Measurements from ENCODE around the gene B2M.
A peak's percentile ranks its signal among the peaks of the same experiment; 100 is the strongest.
"Not testable (repeated sequence)": the region's sequence is repeated elsewhere in the genome, so short reads cannot be mapped to it uniquely, and the experiment has no call there.

B2M gene

GRCh38 chr15:44726568-44727484 is 15.5 kb downstream of the B2M start:
- no peak for TF ChIP-seq CTCF (IDR thresholded peaks at IDR 0.05; ENCODE audit: low read depth, low read length)
- no peak overlapping the region for H3K4me3 ChIP-seq (replicated peaks in 1 of 2; ENCODE audit: low read depth in 2 of 2, low read length in 2 of 2)

GRCh38 chr15:44727485-44728231 is 16.3 kb downstream of the B2M start:
- no peak overlapping the region for H3K4me3 ChIP-seq (replicated peaks in 1 of 2; ENCODE audit: low read depth in 2 of 2, low read length in 2 of 2)
- DNase-seq (ENCODE audit: low read depth in 2 of 2) = peak in 1 of 2 donors; percentile 9
- TF ChIP-seq CTCF (IDR thresholded peaks at IDR 0.05; ENCODE audit: low read depth, low read length) = no peak

More at GRCh38 chr15:44726568-44727484, 15.5 kb downstream of the B2M start:
- DNase-seq (ENCODE audit: low read depth in 2 of 2) = peak; percentile 93 to 95

GRCh38 chr15:44728232-44728575 is 16.9 kb downstream of the B2M start:
- DNase-seq (ENCODE audit: low read depth in 2 of 2) = not testable (repeated sequence)
- H3K4me3 ChIP-seq (replicated peaks in 1 of 2; ENCODE audit: low read depth in 2 of 2, low read length in 2 of 2) = peak overlapping the region; percentile 6 to 93

- peak overlapping the region; percentile 82 to 93 for H3K4me3 ChIP-seq (replicated peaks in 1 of 2; ENCODE audit: low read depth in 2 of 2, low read length in 2 of 2)
- no peak for TF ChIP-seq CTCF (IDR thresholded peaks at IDR 0.05; ENCODE audit: low read depth, low read length)
Observed at GRCh38 chr15:44728576-44729407, 17.5 kb downstream of the B2M start.

GRCh38 chr15:44729408-44730127 is 18.3 kb downstream of the B2M start:
- peak; percentile 27 to 43 for DNase-seq (ENCODE audit: low read depth in 2 of 2)
- TF ChIP-seq CTCF (IDR thresholded peaks at IDR 0.05; ENCODE audit: low read depth, low read length) = no peak

More at GRCh38 chr15:44728576-44729407, 17.5 kb downstream of the B2M start:
- peak; percentile 99 for DNase-seq (ENCODE audit: low read depth in 2 of 2)

GRCh38 chr15:44734839-44735481 is 23.6 kb downstream of the B2M start:
- no peak overlapping the region for H3K4me3 ChIP-seq (replicated peaks in 1 of 2; ENCODE audit: low read depth in 2 of 2, low read length in 2 of 2)
- no peak for DNase-seq (ENCODE audit: low read depth in 2 of 2)
- TF ChIP-seq CTCF (IDR thresholded peaks at IDR 0.05; ENCODE audit: low read depth, low read length) = no peak

More at GRCh38 chr15:44729408-44730127, 18.3 kb downstream of the B2M start:
- H3K4me3 ChIP-seq (replicated peaks in 1 of 2; ENCODE audit: low read depth in 2 of 2, low read length in 2 of 2) = peak overlapping the region; percentile 82 to 93

All from cardiac fibroblast (primary cell).